HG02588 (cell line): ENCODE data around the gene CCL17.
A peak's percentile ranks its signal among the peaks of the same experiment; 100 is the strongest.
"Not testable (repeated sequence)": the region's sequence is repeated elsewhere in the genome, so short reads cannot be mapped to it uniquely, and the experiment has no call there.

ENCODE experiments used
- ATAC-seq: cut with Tn5 transposase; IDR thresholded peaks from one replicate; pipeline ENCODE4 v1.9.1; 2021; ENCODE audit warnings: mild to moderate bottlenecking, moderate library complexity; ENCODE audit not compliant: unreplicated experiment

The CCL17 gene

GRCh38 chr16:57403965-57404817 lies at the start of gene CCL17:
TSS of gene CCL17 (plus strand) at chr16:57404767. CDS start at chr16:57413933, 9,166 bp downstream.
- no peak for ATAC-seq

- no peak for ATAC-seq
Observed at GRCh38 chr16:57355898-57356414, 48.6 kb upstream of the CCL17 start.

GRCh38 chr16:57356547-57356946 lies 48.0 kb upstream of the CCL17 start:
- ATAC-seq: no peak

- no peak for ATAC-seq
Observed at GRCh38 chr16:57357330-57358085, 47.1 kb upstream of the CCL17 start.

GRCh38 chr16:57358086-57358420 lies 46.5 kb upstream of the CCL17 start:
- peak; percentile 7 for ATAC-seq

- ATAC-seq: peak; percentile 40
Observed at GRCh38 chr16:57358527-57359095, 46.0 kb upstream of the CCL17 start, which contains the start of gene CCL22. TSS of gene CCL22 (plus strand) at chr16:57358783. CDS start at chr16:57358817, 34 bp downstream.

GRCh38 chr16:57360321-57360935 lies 44.1 kb upstream of the CCL17 start:
- ATAC-seq: no peak

- ATAC-seq: no peak
Observed at GRCh38 chr16:57361404-57361803, 43.2 kb upstream of the CCL17 start.

GRCh38 chr16:57364143-57364542 lies 40.4 kb upstream of the CCL17 start:
- ATAC-seq: no peak

- no peak for ATAC-seq
Observed at GRCh38 chr16:57366544-57367040, 38.0 kb upstream of the CCL17 start.

- no peak for ATAC-seq
Observed at GRCh38 chr16:57367116-57367752, 37.3 kb upstream of the CCL17 start.

GRCh38 chr16:57371494-57372371 lies 32.8 kb upstream of the CCL17 start:
- no peak for ATAC-seq

- ATAC-seq: no peak
Observed at GRCh38 chr16:57372372-57373116, 32.0 kb upstream of the CCL17 start, which contains the start of gene CX3CL1. TSS of gene CX3CL1 (plus strand) at chr16:57372490. CDS start at chr16:57372569, 79 bp downstream.

GRCh38 chr16:57373117-57373947 lies 31.2 kb upstream of the CCL17 start:
- ATAC-seq: no peak

- no peak for ATAC-seq
Observed at GRCh38 chr16:57374067-57374534, 30.5 kb upstream of the CCL17 start.

GRCh38 chr16:57374925-57375465 lies 29.6 kb upstream of the CCL17 start:
- ATAC-seq: not testable (repeated sequence)

- no peak for ATAC-seq
Observed at GRCh38 chr16:57376313-57376818, 28.2 kb upstream of the CCL17 start.
